ENCODE measurements around the gene ANKEF1.

- TF ChIP-seq CTCF (IDR thresholded peaks at IDR 0.05 in 2 of 3, conservative IDR thresholded peaks at IDR 0.05 in 1 of 3; ENCODE audit: control insufficient read depth in 2 of 3, extremely low read depth in 1 of 3, insufficient read depth in 1 of 3, low read depth in 3 of 3, low read length in 3 of 3) (no peak), FOS (IDR thresholded peaks at IDR 0.05; ENCODE audit: borderline replicate concordance, extremely low read depth, insufficient read length) (no peak), SMC3 (IDR thresholded peaks at IDR 0.05; ENCODE audit: borderline replicate concordance, low read length) (no peak), POLR2A (IDR thresholded peaks at IDR 0.05; ENCODE audit: low read depth, low read length) (no peak), ZNF384 (IDR thresholded peaks at IDR 0.05; ENCODE audit: borderline replicate concordance, low read depth, low read length) (no peak), EP300 (IDR thresholded peaks at IDR 0.05; ENCODE audit: borderline replicate concordance in 1 of 2, control insufficient read depth in 1 of 2, low read depth in 2 of 2, low read length in 2 of 2) (no peak), POLR2AphosphoS5 (IDR thresholded peaks at IDR 0.05; ENCODE audit: low read length) (no peak), EGR1 (IDR thresholded peaks at IDR 0.05; ENCODE audit: borderline replicate concordance in 1 of 2, low read depth in 2 of 2, low read length in 2 of 2) (no peak)
- TF ChIP-seq, protein P1, sequence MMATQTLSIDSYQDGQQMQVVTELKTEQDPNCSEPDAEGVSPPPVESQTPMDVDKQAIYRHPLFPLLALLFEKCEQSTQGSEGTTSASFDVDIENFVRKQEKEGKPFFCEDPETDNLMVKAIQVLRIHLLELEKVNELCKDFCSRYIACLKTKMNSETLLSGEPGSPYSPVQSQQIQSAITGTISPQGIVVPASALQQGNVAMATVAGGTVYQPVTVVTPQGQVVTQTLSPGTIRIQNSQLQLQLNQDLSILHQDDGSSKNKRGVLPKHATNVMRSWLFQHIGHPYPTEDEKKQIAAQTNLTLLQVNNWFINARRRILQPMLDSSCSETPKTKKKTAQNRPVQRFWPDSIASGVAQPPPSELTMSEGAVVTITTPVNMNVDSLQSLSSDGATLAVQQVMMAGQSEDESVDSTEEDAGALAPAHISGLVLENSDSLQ (IDR thresholded peaks at IDR 0.05) = no peak
- TF ChIP-seq, protein P2, sequence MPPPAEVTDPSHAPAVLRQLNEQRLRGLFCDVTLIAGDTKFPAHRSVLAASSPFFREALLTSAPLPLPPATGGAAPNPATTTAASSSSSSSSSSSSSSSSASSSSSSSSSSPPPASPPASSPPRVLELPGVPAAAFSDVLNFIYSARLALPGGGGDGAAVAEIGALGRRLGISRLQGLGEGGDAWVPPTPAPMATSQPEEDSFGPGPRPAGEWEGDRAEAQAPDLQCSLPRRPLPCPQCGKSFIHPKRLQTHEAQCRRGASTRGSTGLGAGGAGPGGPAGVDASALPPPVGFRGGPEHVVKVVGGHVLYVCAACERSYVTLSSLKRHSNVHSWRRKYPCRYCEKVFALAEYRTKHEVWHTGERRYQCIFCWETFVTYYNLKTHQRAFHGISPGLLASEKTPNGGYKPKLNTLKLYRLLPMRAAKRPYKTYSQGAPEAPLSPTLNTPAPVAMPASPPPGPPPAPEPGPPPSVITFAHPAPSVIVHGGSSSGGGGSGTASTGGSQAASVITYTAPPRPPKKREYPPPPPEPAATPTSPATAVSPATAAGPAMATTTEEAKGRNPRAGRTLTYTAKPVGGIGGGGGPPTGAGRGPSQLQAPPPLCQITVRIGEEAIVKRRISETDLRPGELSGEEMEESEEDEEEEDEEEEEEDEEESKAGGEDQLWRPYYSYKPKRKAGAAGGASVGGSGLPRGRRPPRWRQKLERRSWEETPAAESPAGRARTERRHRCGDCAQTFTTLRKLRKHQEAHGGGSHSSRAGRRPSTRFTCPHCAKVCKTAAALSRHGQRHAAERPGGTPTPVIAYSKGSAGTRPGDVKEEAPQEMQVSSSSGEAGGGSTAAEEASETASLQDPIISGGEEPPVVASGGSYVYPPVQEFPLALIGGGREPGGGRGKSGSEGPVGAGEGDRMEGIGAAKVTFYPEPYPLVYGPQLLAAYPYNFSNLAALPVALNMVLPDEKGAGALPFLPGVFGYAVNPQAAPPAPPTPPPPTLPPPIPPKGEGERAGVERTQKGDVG (CRISPR knock-in tag; IDR thresholded peaks at IDR 0.05) = no peak
- TF ChIP-seq, protein P3, sequence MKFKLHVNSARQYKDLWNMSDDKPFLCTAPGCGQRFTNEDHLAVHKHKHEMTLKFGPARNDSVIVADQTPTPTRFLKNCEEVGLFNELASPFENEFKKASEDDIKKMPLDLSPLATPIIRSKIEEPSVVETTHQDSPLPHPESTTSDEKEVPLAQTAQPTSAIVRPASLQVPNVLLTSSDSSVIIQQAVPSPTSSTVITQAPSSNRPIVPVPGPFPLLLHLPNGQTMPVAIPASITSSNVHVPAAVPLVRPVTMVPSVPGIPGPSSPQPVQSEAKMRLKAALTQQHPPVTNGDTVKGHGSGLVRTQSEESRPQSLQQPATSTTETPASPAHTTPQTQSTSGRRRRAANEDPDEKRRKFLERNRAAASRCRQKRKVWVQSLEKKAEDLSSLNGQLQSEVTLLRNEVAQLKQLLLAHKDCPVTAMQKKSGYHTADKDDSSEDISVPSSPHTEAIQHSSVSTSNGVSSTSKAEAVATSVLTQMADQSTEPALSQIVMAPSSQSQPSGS (IDR thresholded peaks at IDR 0.05; ENCODE audit: low read length) = no peak
- TF ChIP-seq, protein P4, sequence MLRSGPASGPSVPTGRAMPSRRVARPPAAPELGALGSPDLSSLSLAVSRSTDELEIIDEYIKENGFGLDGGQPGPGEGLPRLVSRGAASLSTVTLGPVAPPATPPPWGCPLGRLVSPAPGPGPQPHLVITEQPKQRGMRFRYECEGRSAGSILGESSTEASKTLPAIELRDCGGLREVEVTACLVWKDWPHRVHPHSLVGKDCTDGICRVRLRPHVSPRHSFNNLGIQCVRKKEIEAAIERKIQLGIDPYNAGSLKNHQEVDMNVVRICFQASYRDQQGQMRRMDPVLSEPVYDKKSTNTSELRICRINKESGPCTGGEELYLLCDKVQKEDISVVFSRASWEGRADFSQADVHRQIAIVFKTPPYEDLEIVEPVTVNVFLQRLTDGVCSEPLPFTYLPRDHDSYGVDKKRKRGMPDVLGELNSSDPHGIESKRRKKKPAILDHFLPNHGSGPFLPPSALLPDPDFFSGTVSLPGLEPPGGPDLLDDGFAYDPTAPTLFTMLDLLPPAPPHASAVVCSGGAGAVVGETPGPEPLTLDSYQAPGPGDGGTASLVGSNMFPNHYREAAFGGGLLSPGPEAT (IDR thresholded peaks at IDR 0.05; ENCODE audit: low read depth) = no peak
Observed at GRCh38 chr20:10061641-10062040, 26.9 kb downstream of the ANKEF1 start.

All from GM12878 (cell line).